ENCODE data around the gene PCGF3.
"Not testable (repeated sequence)": the region's sequence is repeated elsewhere in the genome, so short reads cannot be mapped to it uniquely, and the experiment has no call there.

- not testable (repeated sequence) for TF ChIP-seq CTCF (IDR thresholded peaks at IDR 0.05; ENCODE audit: low read depth, low read length); EZH2phosphoT487 (IDR thresholded peaks at IDR 0.05; ENCODE audit: low read depth)
Measured at GRCh38 chr4:774419-775092, 68.9 kb downstream of the PCGF3 start.

Measured in OCI-LY3 (cell line).